GM23338 (cell line): Measurements from ENCODE around the gene MUS81. TPM values are rescaled to one million over a fixed set of nuclear protein-coding genes. Genes with fewer than 3 reads are reported as not detected.

Source experiments
- ATAC-seq: fragments of 200-7000 bp; cut with Tn5 transposase; 3 replicates; pipeline ENCODE4 v1.9.1; 2020
- DNase-seq: peaks from one replicate; pipeline ENCODE4 v3.0.0-alpha.2; 2015; ENCODE audit warnings: low spot score
- H2AFZ ChIP-seq: fragments of 200-600 bp; sonication (generic); 2 replicates; pipeline ENCODE4 v1.8.0; 2016; ENCODE audit warnings: antibody characterized with exemption, mild to moderate bottlenecking, moderate library complexity
- H3F3A ChIP-seq: fragments of 200-600 bp; sonication (generic); replicated peaks from 2 replicates; pipeline ENCODE4 v1.8.0; 2017; ENCODE audit warnings: antibody characterized with exemption, mixed run types, low read depth
- H3K27ac ChIP-seq: fragments of 200-600 bp; sonication (generic); 2 replicates; pipeline ENCODE4 v1.6.1; 2016; ENCODE audit warnings: low read depth
- H3K27me3 ChIP-seq: fragments of 200-600 bp; sonication (generic); 2 replicates; pipeline ENCODE4 v1.8.0; 2016; ENCODE audit warnings: mild to moderate bottlenecking, mixed run types, moderate library complexity; ENCODE audit not compliant: insufficient read depth
- H3K36me3 ChIP-seq: fragments of 200-600 bp; sonication (generic); 2 replicates; pipeline ENCODE4 v1.8.0; 2016; ENCODE audit warnings: mild to moderate bottlenecking; ENCODE audit not compliant: insufficient read depth
- H3K4me1 ChIP-seq: fragments of 200-600 bp; sonication (generic); 2 replicates; pipeline ENCODE4 v1.8.0; 2016; ENCODE audit warnings: mild to moderate bottlenecking, moderate library complexity; ENCODE audit not compliant: insufficient read depth
- H3K4me2 ChIP-seq: fragments of 200-600 bp; sonication (generic); 2 replicates; pipeline ENCODE4 v1.7.1; 2017; ENCODE audit warnings: mixed run types
- H3K4me3 ChIP-seq: fragments of 200-600 bp; sonication (generic); 2 replicates; pipeline ENCODE4 v1.6.1; 2016; ENCODE audit warnings: mixed run types
- H3K79me2 ChIP-seq: fragments of 200-600 bp; sonication (generic); replicated peaks from 2 replicates; pipeline ENCODE4 v1.8.0; 2017; ENCODE audit warnings: mild to moderate bottlenecking; ENCODE audit not compliant: insufficient read depth
- H3K9me2 ChIP-seq: fragments of 200-600 bp; sonication (generic); 2 replicates; pipeline ENCODE4 v1.8.0; 2017; ENCODE audit not compliant: insufficient read depth
- H4K20me1 ChIP-seq: fragments of 200-600 bp; sonication (generic); replicated peaks from 2 replicates; pipeline ENCODE4 v1.8.0; 2017; ENCODE audit warnings: mild to moderate bottlenecking; ENCODE audit not compliant: insufficient read depth
- H3K27ac Mint-ChIP-seq: 2 replicates; pipeline ENCODE4 v1.8.0; 2020; ENCODE audit warnings: inconsistent platforms, mild to moderate bottlenecking, moderate library complexity, mixed read lengths
- H3K27me3 Mint-ChIP-seq: 3 replicates; pipeline ENCODE4 v1.8.0; 2022; ENCODE audit warnings: low read depth, mild to moderate bottlenecking, moderate library complexity, mixed read lengths, inconsistent platforms; ENCODE audit not compliant: insufficient read depth, poor library complexity
- H3K36me3 Mint-ChIP-seq: 3 replicates; pipeline ENCODE4 v1.8.0; 2021; ENCODE audit warnings: low read depth, mild to moderate bottlenecking, inconsistent platforms, moderate library complexity, mixed read lengths
- H3K4me1 Mint-ChIP-seq: 3 replicates; pipeline ENCODE4 v1.8.0; 2020; ENCODE audit warnings: mild to moderate bottlenecking, inconsistent platforms, mixed read lengths
- H3K4me3 Mint-ChIP-seq: 3 replicates; pipeline ENCODE4 v1.8.0; 2021; ENCODE audit warnings: moderate library complexity, mild to moderate bottlenecking, inconsistent platforms, mixed read lengths
- H3K9me3 Mint-ChIP-seq: 3 replicates; pipeline ENCODE4 v1.8.0; 2020; ENCODE audit warnings: moderate library complexity, mild to moderate bottlenecking, inconsistent platforms, mixed read lengths
- CREB1 ChIP-seq: fragments of 250-450 bp; sonication (Bioruptor Pico); IDR thresholded peaks from 2 replicates; pipeline ENCODE4 v1.5.0; 2020; ENCODE audit warnings: low read depth, mild to moderate bottlenecking, moderate library complexity
- CTCF ChIP-seq, 2 experiments: fragments of 200-600 bp in 1 of 2; sonication (generic) in 1 of 2; conservative IDR thresholded peaks; 2 replicates each; pipeline versions ENCODE4 v1.5.1 to v1.6.1; 2016 to 2017; ENCODE audit warnings: antibody characterized with exemption in 2 of 2, low read depth in 2 of 2, mild to moderate bottlenecking in 2 of 2, moderate library complexity in 1 of 2
- ETS1 ChIP-seq: IDR thresholded peaks from 2 replicates; pipeline ENCODE4 v1.6.1; 2016; ENCODE audit warnings: antibody characterized with exemption
- EZH2 ChIP-seq: fragments of 200-600 bp; sonication (generic); IDR thresholded peaks from one replicate; pipeline ENCODE4 v1.8.0; 2017; ENCODE audit warnings: antibody characterized with exemption, mild to moderate bottlenecking, low read depth; ENCODE audit not compliant: unreplicated experiment
- POLR2AphosphoS5 ChIP-seq: IDR thresholded peaks from 2 replicates; pipeline ENCODE4 v1.6.1; 2016; ENCODE audit warnings: antibody characterized with exemption, low read depth
- REST ChIP-seq: IDR thresholded peaks from one replicate; pipeline ENCODE4 v1.6.1; 2018; ENCODE audit warnings: antibody characterized with exemption; ENCODE audit not compliant: unreplicated experiment
- ZNF114 ChIP-seq: fragments of 250-450 bp; sonication (Bioruptor Pico); IDR thresholded peaks from 2 replicates; pipeline ENCODE4 v1.5.0; 2020; ENCODE audit warnings: mild to moderate bottlenecking, moderate library complexity
- ZNF462 ChIP-seq: fragments of 250-450 bp; sonication (Bioruptor Pico); IDR thresholded peaks from 2 replicates; pipeline ENCODE4 v1.5.0; 2020; ENCODE audit warnings: mild to moderate bottlenecking, moderate library complexity
- polyA plus RNA-seq: library from polyadenylated mRNA; unstranded; fragments of >200 nt; fragmentation: Nextera tagmentation; extraction: Ambion mirVana; gene quantifications from 2 replicates; pipeline ENCODE4 v1.2.1, GENCODE V29; 2016
- total RNA-seq: library from RNA; depleted of rRNA; stranded (reverse); fragments of >200 nt; shearing (Covaris generic); gene quantifications from 2 replicates; pipeline ENCODE4 v1.2.3, GENCODE V29; 2014

The MUS81 gene
- total and polyA plus RNA-seq, 2 experiments from 2014 or later: 38.5 to 48.6 TPM

- Histone ChIP-seq H3F3A (peaks cover 10% of the 10 kb centered on the region; the same call in 1 of the 2 replicates), H3K27me3 (peaks cover 58% of the 10 kb centered on the region), H3K4me3 (no peak overlapping the region), H4K20me1 (no peaks in the 10 kb centered on the region), H3K4me1 (peaks cover 3% of the 10 kb centered on the region), H3K27ac (no peak overlapping the region), H2AFZ (no peak overlapping the region), H3K36me3 (no peaks in the 10 kb centered on the region), H3K4me2 (no peak overlapping the region), H3K79me2 (no peaks in the 10 kb centered on the region), H3K9me2 (no peaks in the 10 kb centered on the region)
- DNase-seq: no peak
- ATAC-seq: no peak
- peaks cover 6% of the 10 kb centered on the region; the same call in 2 of the 3 replicates for H3K4me1 Mint-ChIP-seq
- no peak for TF ChIP-seq REST
- no peak for TF ChIP-seq POLR2AphosphoS5
- no peak for TF ChIP-seq CREB1 (CRISPR knock-in tag)
- TF ChIP-seq ZNF114 (CRISPR knock-in tag): no peak
- no peak for TF ChIP-seq ETS1
- TF ChIP-seq EZH2: no peak
- no peak for TF ChIP-seq CTCF (conservative IDR thresholded peaks at IDR 0.05; ENCODE audit: low read depth in 2 of 2)
- TF ChIP-seq ZNF462 (CRISPR knock-in tag): no peak
- H3K9me3 Mint-ChIP-seq: peaks cover 1% of the 10 kb centered on the region; the same call in 1 of the 3 replicates
- no peak overlapping the region; the same call in 2 of the 3 replicates for H3K4me3 Mint-ChIP-seq
- peaks cover 41% of the 10 kb centered on the region for H3K27me3 Mint-ChIP-seq
- no peak overlapping the region for H3K27ac Mint-ChIP-seq
- H3K36me3 Mint-ChIP-seq: no peaks in the 10 kb centered on the region
These were observed 43.5 kb downstream of the MUS81 start for GRCh38 chr11:65903715-65904114.
